Measurements from ENCODE around the gene GRIA1. TPM values are rescaled to one million over a fixed set of nuclear protein-coding genes. Genes with fewer than 3 reads are reported as not detected.

Gene GRIA1
- total and polyA plus RNA-seq, 10 of the 15 experiments (the other 5 are each of a cell fraction or from before 2014, with no cell fraction given) = 0.04 to 0.18 (median 0.04) TPM; not detected in 7

DNA sequence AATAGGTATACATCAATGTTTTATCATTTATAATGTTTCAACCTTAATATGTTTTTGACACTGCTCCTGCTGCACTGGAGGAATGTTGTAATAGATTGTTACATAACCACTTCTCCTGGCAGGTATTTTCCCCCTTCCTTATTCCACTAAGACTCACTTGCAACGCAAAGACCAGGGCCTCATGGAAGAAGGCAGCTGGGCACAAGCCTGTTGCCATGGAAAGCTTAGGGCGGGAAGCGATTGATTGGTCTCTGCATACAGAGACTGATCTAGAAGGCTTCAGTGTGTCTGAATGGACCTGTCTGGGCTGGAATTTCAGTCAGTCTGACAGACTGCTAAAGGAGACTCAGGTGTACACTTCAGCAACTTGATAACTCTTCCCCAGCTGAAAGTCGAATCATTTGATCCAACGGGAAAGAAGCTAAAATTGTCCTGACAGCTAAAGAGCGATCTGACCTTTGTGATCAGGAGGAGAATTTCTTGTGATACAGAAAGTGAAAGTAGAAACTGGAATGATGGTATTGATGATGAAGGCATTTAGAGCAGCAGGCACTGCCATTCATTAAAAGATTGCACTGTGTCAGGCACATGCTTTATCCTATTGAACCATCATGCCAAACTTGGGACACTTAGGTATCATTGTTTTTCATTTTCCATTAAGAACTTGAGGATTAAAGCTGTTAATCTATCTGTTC is 65.1 kb downstream of the GRIA1 start:
- Histone ChIP-seq H4K20me1 (ENCODE audit: control insufficient read depth, insufficient read depth) (no peaks in the 10 kb centered on the region), H3K4me1 (ENCODE audit: control insufficient read depth, insufficient read depth, low read length) (no peaks in the 10 kb centered on the region), H3K9ac (ENCODE audit: control insufficient read depth, insufficient read depth, low read length) (no peak overlapping the region), H2AFZ (ENCODE audit: control insufficient read depth, low read depth, low read length) (no peak overlapping the region; the same call in 1 of the 2 replicates), H3K27ac (ENCODE audit: control insufficient read depth, insufficient read depth) (no peak overlapping the region), H3K4me3 (no peak overlapping the region), H3K9me3 (replicated peaks; ENCODE audit: control insufficient read depth, insufficient read depth, low read length) (no peaks in the 10 kb centered on the region), H3K27me3 (replicated peaks in 1 of 2; ENCODE audit: control insufficient read depth in 2 of 2, insufficient read depth in 2 of 2, low read length in 1 of 2) (no peaks in the 10 kb centered on the region), H3K4me2 (ENCODE audit: control insufficient read depth, insufficient read depth) (no peak overlapping the region), H3K36me3 (ENCODE audit: control insufficient read depth in 2 of 2, insufficient read depth in 2 of 2, low read length in 1 of 2) (no peaks in the 10 kb centered on the region), H3K79me2 (ENCODE audit: control insufficient read depth, insufficient read depth, low read length) (no peaks in the 10 kb centered on the region)
- no TSS peak for BruUV-seq (replicated peaks)
- 58% methylated on average over 6 of the region's 6 CpGs for WGBS (ENCODE audit: insufficient coverage, insufficient replicate concordance, low lambda C conversion rate, missing lambda C conversion rate)
- intact Hi-C loops (cut with micrococcal nuclease; ENCODE audit: unreplicated experiment) (no loop called here), in situ Hi-C loops (cut with MboI) (no loop called here)
- CTCF ChIA-PET = interaction anchor here (0.9 to 1.0 kb wide), 2 partner anchors 8 to 12 kb away, joined by 3 to 4 read pairs; no protein-coding TSS in a partner anchor
- peak; percentile 36; the same call in 2 of the 3 replicates for ATAC-seq
- DNase-seq (ENCODE audit: low read depth, low spot score) = no peak
- RAD21 ChIA-PET (ENCODE audit: unreplicated experiment) = no interaction called here
- no peak for FAIRE-seq
- SMC1A ChIA-PET (ENCODE audit: uncharacterized antibody, unreplicated experiment) = interaction anchor here (1.0 to 1.5 kb wide), 3 partner anchors 10 to 50 kb away, joined by 3 to 4 read pairs (median 3); no protein-coding TSS in a partner anchor
- POLR2A ChIA-PET = interaction anchor here (0.6 kb wide), 1 partner anchor 279 kb away, joined by 3 read pairs; no protein-coding TSS in a partner anchor
- TF ChIP-seq BRCA1 (IDR thresholded peaks at IDR 0.05; ENCODE audit: low read depth, low read length) = no peak
- TF ChIP-seq TCF12 (IDR thresholded peaks at IDR 0.05; ENCODE audit: low read depth, low read length) = no peak
- no peak for TF ChIP-seq CBX3 (IDR thresholded peaks at IDR 0.05; ENCODE audit: borderline replicate concordance, low read depth)
- TF ChIP-seq FOS (IDR thresholded peaks at IDR 0.05; ENCODE audit: borderline replicate concordance, extremely low read depth, insufficient read length) = no peak
- TF ChIP-seq SMC3 (IDR thresholded peaks at IDR 0.05; ENCODE audit: borderline replicate concordance, low read length) = no peak
- TF ChIP-seq ZBED1 (IDR thresholded peaks at IDR 0.05; ENCODE audit: borderline replicate concordance) = no peak
- no peak for TF ChIP-seq MTA3 (IDR thresholded peaks at IDR 0.05; ENCODE audit: borderline replicate concordance, low read length)
- TF ChIP-seq ZNF384 (IDR thresholded peaks at IDR 0.05; ENCODE audit: borderline replicate concordance, low read depth, low read length) = no peak
- TF ChIP-seq BHLHE40 (IDR thresholded peaks at IDR 0.05; ENCODE audit: borderline replicate concordance in 1 of 2, low read depth in 2 of 2, low read length in 1 of 2) = no peak
- no peak for TF ChIP-seq BACH1 (IDR thresholded peaks at IDR 0.05; ENCODE audit: borderline replicate concordance)
- no peak for TF ChIP-seq FOXM1 (IDR thresholded peaks at IDR 0.05; ENCODE audit: low read depth, low read length)
- TF ChIP-seq MEF2A (IDR thresholded peaks at IDR 0.05; ENCODE audit: insufficient read depth, low read depth, low read length) = no peak
- no peak for TF ChIP-seq RELB (IDR thresholded peaks at IDR 0.05; ENCODE audit: low read depth)
- TF ChIP-seq, protein P1, sequence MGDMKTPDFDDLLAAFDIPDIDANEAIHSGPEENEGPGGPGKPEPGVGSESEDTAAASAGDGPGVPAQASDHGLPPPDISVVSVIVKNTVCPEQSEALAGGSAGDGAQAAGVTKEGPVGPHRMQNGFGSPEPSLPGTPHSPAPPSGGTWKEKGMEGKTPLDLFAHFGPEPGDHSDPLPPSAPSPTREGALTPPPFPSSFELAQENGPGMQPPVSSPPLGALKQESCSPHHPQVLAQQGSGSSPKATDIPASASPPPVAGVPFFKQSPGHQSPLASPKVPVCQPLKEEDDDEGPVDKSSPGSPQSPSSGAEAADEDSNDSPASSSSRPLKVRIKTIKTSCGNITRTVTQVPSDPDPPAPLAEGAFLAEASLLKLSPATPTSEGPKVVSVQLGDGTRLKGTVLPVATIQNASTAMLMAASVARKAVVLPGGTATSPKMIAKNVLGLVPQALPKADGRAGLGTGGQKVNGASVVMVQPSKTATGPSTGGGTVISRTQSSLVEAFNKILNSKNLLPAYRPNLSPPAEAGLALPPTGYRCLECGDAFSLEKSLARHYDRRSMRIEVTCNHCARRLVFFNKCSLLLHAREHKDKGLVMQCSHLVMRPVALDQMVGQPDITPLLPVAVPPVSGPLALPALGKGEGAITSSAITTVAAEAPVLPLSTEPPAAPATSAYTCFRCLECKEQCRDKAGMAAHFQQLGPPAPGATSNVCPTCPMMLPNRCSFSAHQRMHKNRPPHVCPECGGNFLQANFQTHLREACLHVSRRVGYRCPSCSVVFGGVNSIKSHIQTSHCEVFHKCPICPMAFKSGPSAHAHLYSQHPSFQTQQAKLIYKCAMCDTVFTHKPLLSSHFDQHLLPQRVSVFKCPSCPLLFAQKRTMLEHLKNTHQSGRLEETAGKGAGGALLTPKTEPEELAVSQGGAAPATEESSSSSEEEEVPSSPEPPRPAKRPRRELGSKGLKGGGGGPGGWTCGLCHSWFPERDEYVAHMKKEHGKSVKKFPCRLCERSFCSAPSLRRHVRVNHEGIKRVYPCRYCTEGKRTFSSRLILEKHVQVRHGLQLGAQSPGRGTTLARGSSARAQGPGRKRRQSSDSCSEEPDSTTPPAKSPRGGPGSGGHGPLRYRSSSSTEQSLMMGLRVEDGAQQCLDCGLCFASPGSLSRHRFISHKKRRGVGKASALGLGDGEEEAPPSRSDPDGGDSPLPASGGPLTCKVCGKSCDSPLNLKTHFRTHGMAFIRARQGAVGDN (IDR thresholded peaks at IDR 0.05) = no peak
- TF ChIP-seq HDGF (IDR thresholded peaks at IDR 0.05) = no peak
- TF ChIP-seq NR2C2 (IDR thresholded peaks at IDR 0.05; ENCODE audit: borderline replicate concordance, control insufficient read depth, insufficient read length, low read depth) = no peak
- TF ChIP-seq, protein P2, sequence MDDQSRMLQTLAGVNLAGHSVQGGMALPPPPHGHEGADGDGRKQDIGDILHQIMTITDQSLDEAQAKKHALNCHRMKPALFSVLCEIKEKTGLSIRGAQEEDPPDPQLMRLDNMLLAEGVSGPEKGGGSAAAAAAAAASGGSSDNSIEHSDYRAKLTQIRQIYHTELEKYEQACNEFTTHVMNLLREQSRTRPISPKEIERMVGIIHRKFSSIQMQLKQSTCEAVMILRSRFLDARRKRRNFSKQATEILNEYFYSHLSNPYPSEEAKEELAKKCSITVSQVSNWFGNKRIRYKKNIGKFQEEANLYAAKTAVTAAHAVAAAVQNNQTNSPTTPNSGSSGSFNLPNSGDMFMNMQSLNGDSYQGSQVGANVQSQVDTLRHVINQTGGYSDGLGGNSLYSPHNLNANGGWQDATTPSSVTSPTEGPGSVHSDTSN (IDR thresholded peaks at IDR 0.05; ENCODE audit: insufficient replicate concordance, low read depth, low read length) = no peak
- no peak for TF ChIP-seq TCF7 (IDR thresholded peaks at IDR 0.05; ENCODE audit: borderline replicate concordance)

All from GM12878 (cell line).